Keratinocyte (primary cell): Measurements from ENCODE around the gene MED27.

ENCODE experiments used
- EZH2 ChIP-seq: IDR thresholded peaks from one replicate; pipeline ENCODE4 v1.6.1; 2012; ENCODE audit warnings: inconsistent platforms, mild to moderate bottlenecking, low read length, moderate library complexity
- TF ChIP-seq, protein P1 (sequence below), 3 experiments: IDR thresholded peaks in 1 of 3; conservative IDR thresholded peaks in 1 of 3; optimal IDR thresholded peaks in 1 of 3; 2 replicates in 2 of 3; 3 replicates in 1 of 3; pipeline versions ENCODE3 to v1.5.1; 2011; ENCODE audit warnings: low read length in 3 of 3, mild to moderate bottlenecking in 3 of 3, moderate library complexity in 2 of 3, control low read depth in 1 of 3, inconsistent platforms in 1 of 3; ENCODE audit not compliant: insufficient read depth in 2 of 3; ENCODE audit errors: extremely low read depth in 1 of 3

DNA sequence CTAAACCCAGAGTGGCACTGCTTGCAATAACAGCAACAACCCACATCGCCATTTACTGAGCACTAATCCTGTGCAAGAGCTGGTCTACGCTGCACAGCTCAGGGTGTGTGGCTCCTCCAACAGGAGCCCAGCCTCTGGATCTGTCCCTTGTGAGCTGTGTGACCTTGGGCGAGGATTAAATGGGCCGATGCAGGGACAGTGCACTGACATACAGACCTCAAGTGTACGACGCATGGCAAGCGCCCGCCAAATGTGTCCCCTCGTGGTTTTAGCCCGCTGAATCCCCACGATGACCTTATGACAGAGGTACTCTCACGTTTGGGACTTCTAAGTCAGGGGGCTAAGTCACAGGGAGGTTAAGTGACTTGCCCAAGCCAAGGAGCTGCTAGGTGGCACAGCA lies 209.5 kb downstream of the MED27 start:
- no peak for TF ChIP-seq EZH2
- TF ChIP-seq, protein P1, sequence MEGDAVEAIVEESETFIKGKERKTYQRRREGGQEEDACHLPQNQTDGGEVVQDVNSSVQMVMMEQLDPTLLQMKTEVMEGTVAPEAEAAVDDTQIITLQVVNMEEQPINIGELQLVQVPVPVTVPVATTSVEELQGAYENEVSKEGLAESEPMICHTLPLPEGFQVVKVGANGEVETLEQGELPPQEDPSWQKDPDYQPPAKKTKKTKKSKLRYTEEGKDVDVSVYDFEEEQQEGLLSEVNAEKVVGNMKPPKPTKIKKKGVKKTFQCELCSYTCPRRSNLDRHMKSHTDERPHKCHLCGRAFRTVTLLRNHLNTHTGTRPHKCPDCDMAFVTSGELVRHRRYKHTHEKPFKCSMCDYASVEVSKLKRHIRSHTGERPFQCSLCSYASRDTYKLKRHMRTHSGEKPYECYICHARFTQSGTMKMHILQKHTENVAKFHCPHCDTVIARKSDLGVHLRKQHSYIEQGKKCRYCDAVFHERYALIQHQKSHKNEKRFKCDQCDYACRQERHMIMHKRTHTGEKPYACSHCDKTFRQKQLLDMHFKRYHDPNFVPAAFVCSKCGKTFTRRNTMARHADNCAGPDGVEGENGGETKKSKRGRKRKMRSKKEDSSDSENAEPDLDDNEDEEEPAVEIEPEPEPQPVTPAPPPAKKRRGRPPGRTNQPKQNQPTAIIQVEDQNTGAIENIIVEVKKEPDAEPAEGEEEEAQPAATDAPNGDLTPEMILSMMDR (optimal IDR thresholded peaks at IDR 0.05 in 1 of 3, IDR thresholded peaks at IDR 0.05 in 1 of 3, conservative IDR thresholded peaks at IDR 0.05 in 1 of 3; ENCODE audit: extremely low read depth in 1 of 3, insufficient read depth in 2 of 3, low read length in 3 of 3) = no peak
